ENCODE results near the gene WDR49.

DNA sequence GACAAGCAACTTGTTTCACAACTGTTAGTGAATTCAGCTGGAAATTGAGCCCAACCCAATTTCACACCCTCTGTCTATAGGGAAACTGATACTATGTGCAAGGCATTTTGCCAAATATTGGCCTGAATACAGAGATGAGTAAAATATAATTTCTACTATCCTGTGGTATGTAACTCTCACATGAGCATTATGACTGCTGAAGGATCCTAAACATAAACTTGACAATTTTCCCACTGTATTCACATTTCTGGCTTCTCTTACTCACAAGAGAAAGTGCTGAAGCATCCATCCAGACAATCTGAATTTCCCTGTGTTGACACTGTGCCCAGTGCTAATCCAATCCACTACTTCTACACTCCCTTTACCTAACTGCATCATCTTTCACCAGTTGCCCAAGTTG, 208.3 kb downstream of the WDR49 start:
- no peak for TF ChIP-seq ZNF274 (IDR thresholded peaks at IDR 0.05; ENCODE audit: low read depth, low read length)
- TF ChIP-seq SUZ12 (IDR thresholded peaks at IDR 0.05; ENCODE audit: extremely low read depth, insufficient read depth, insufficient read length), result no peak
